Umbilical cord (tissue), 2 donors: ENCODE measurements around the gene CRELD1. TPM values are rescaled to one million over a fixed set of nuclear protein-coding genes. Genes with fewer than 3 reads are reported as not detected.
A peak's percentile ranks its signal among the peaks of the same experiment; 100 is the strongest.

ENCODE experiments used
- DNase-seq: peaks from one replicate; pipeline ENCODE4 v3.0.0-alpha.2; 2015; ENCODE audit warnings: low spot score
- total RNA-seq: library from RNA; depleted of rRNA; stranded (reverse); fragments of >200 nt; gene quantifications from one replicate; pipeline ENCODE4 v1.2.3, GENCODE V29; 2014; ENCODE audit warnings: low replicate concordance; ENCODE audit not compliant: insufficient read depth

CRELD1 gene
- total RNA-seq, 1 donor from 2014 or later: 31.5 TPM

GRCh38 chr3:9955067-9955502 lies 21.5 kb downstream of the CRELD1 start:
- no peak for DNase-seq

- DNase-seq: no peak
Measured at GRCh38 chr3:9955611-9956352, 22.1 kb downstream of the CRELD1 start.

GRCh38 chr3:9957214-9957613 lies 23.6 kb downstream of the CRELD1 start:
- DNase-seq: no peak

- DNase-seq: no peak
Measured at GRCh38 chr3:9965200-9965875, 31.7 kb downstream of the CRELD1 start.

- no peak for DNase-seq
Measured at GRCh38 chr3:9966841-9967240, 33.2 kb downstream of the CRELD1 start.

DNA sequence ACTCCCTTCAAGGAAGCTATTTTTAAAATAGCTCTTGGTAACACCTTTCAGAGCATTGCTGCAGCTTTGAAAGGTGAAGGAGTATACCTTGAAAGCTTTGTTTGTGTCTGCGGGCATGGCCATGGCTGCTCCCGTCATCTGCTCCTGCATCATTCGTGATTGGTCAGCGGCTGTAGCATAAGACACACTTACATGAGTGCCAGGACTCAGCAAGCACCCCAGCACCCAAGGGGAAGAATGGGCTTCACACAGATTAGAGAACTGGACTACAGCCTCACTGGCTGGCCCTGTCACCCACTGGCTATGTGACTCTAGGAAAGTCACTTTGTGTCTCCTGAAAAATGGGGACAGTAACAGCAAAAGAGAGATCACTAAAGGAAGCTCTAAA lies 36.0 kb downstream of the CRELD1 start:
- no peak for DNase-seq

GRCh38 chr3:9970020-9970652 lies 36.5 kb downstream of the CRELD1 start:
- DNase-seq: no peak

DNA sequence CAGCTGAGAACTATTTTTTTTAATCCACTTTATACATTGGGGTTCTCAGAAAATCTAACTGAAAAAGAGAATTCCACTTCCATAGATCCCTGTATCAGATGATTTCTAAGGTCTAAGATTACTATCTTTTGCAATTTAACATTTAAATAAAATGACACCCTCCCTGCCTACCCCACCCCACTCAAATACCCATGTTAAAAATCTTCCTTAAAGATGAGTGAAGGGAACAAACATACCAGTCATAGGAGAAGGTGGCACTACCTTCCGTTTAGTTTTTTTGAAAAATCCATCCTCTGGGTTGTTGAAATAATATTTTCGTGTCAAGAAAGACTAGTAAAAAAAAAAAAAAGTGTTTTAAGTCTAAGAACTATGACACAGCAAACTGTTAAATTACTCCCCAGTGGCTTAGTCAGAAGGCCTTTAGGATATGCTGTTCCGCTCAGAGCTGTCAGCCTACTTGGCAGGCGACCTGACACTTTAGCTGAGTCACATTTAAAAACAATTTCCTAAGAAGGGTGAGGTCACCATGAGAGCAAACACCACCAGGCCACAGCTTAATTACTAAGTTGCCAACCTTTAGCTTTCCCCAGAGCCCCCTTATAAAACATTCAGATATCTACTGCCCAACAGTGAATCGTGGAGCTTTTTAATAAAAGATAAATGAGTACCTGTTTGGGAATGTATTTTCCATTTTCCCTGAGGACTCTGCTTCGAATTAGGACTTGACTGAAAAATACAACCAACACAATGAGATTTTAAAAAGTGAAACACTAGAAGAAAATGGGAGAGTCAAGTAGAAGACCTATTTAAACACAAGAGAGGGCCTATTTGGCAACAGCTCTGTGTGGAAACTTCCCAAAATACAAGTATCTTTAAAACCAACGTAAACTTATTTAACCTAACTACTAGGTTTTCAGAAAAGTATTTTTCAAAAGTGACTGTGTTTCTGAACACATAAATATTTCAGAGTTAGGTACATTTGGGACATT lies 43.4 kb downstream of the CRELD1 start:
- peak; percentile 23 for DNase-seq

DNA sequence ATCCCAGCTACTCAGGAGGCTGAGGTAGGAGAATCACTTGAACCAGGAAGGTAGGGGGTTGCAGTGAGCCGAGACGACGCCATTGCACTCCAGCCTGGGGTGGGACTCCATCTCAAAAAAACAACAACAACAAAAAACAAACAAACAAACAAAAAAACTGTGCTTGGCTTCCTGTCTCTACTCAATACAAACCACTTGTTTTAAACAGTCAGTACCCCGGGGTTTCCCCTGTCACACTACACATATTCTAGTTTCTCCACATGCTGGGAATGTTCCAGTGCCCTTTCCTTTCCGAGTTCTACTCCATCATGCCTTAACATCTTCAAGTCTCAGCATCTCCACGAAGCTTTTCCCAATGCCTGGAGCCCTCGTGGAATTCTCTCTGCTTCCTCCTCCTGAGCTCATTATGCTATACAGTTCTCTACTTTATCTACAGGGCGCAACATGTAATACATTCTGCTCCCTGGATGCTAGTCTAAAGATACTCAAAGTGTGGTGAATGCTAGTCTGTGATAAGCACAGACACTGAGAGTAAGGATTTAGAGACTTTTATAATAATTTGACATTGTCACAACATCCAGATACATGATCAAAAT lies 45.2 kb downstream of the CRELD1 start:
- no peak for DNase-seq

GRCh38 chr3:9980251-9980650 lies 46.6 kb downstream of the CRELD1 start:
- DNase-seq: no peak

DNA sequence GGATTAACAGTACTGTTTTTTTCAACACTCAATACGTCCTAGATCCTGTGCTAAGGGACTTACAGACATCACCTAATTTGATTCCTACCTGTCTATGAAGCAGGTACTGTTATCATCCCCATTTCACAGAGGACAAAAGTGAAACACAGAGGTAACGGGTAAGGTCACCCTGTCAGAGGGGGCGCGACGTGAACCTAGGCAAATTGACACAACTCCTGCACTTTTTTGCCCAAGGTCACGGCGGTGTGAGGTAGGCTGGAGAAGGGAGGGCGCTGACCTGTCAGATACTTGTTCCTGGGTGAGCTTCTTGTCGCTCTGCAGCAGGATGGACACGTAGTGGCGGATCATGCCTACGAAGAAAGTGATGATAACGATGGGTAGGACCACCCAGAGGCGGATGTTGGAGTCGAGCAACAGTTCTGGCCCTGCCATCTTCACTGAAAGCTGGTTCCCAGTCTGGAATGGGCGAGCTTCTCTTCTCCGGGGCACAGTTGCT lies 52.6 kb downstream of the CRELD1 start:
- DNase-seq: no peak

GRCh38 chr3:9994086-9994844 lies 60.6 kb downstream of the CRELD1 start:
- DNase-seq: no peak

Other genes starting within 250 kb of the CRELD1 start
- gene CPNE9, start 230.0 kb upstream of the CRELD1 start, total RNA-seq: not detected
- 10.4 TPM for gene BRPF1, start 202.1 kb upstream of the CRELD1 start, total RNA-seq
- gene OGG1, start 183.9 kb upstream of the CRELD1 start, total RNA-seq: 17.8 TPM
- gene CAMK1, start 163.9 kb upstream of the CRELD1 start, total RNA-seq: 16.4 TPM
- gene TADA3, start 141.4 kb upstream of the CRELD1 start, total RNA-seq: 43.3 TPM
- gene ARPC4, start 140.8 kb upstream of the CRELD1 start, total RNA-seq: 154 TPM
- gene TTLL3, start 123.6 kb upstream of the CRELD1 start, total RNA-seq: 10.4 TPM
- gene RPUSD3, start 89.8 kb upstream of the CRELD1 start, total RNA-seq: 10.4 TPM
- 4.6 TPM for gene CIDEC, start 53.6 kb upstream of the CRELD1 start, total RNA-seq
- 13.2 TPM for gene JAGN1, start 43.2 kb upstream of the CRELD1 start, total RNA-seq
- gene IL17RE, start 31.0 kb upstream of the CRELD1 start, total RNA-seq: 0.72 TPM
- gene IL17RC, start 16.7 kb upstream of the CRELD1 start, total RNA-seq: 39.2 TPM
- 0.24 TPM for gene PRRT3, start 18.6 kb downstream of the CRELD1 start, total RNA-seq
- 35.2 TPM for gene EMC3, start 53.0 kb downstream of the CRELD1 start, total RNA-seq
- gene FANCD2, start 92.6 kb downstream of the CRELD1 start, total RNA-seq: 2.6 TPM
- 1.7 TPM for gene FANCD2OS, start 174.4 kb downstream of the CRELD1 start, total RNA-seq
- 115 TPM for gene BRK1, start 181.8 kb downstream of the CRELD1 start, total RNA-seq
- gene VHL, start 207.9 kb downstream of the CRELD1 start, total RNA-seq: 58.5 TPM
- 2.9 TPM for gene IRAK2, start 231.1 kb downstream of the CRELD1 start, total RNA-seq